Activated naive CD4-positive, alpha-beta T cell treated with Interleukin-2 at 50 U/mL for 16 hours (primary cell): ENCODE measurements around the gene SLC1A1.

ENCODE experiments used
- DNase-seq: peaks from one replicate; pipeline ENCODE4 v3.0.0-alpha.2; 2020

SLC1A1 gene

DNA sequence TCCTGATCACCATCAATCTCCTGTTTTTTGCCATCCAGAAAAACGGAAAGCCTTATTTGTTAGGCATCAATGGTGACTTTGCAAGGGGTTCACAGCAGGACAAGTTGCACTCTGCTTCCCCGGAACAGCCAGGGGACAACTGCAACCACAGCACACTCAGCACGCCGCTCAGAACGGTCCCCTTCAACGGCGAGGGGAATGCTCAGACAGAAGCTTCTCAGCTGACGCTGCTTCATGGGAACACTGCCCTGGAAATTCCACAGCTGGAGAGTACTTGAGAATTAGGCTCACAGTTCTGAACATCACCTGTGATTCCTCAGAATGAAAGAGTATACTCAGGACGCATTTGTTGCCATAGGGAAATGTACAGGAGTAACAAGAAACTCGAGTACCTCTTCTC lies 131.7 kb downstream of the SLC1A1 start:
- DNase-seq: no peak

- DNase-seq: no peak
Measured at GRCh38 chr9:4630836-4631235, 140.6 kb downstream of the SLC1A1 start.
